Lower lobe of right lung (tissue), 2 donors: Measurements from ENCODE around the gene LRP1-AS. TPM values are rescaled to one million over a fixed set of nuclear protein-coding genes. Genes with fewer than 3 reads are reported as not detected.

ENCODE experiments used
- ATAC-seq, 2 donors: fragments of 200-7000 bp; cut with Tn5 transposase; one replicate each; pipeline ENCODE4 v1.9.1; 2020 to 2022; ENCODE audit warnings: mild to moderate bottlenecking in 2 of 2, moderate library complexity in 2 of 2
- DNase-seq: peaks from one replicate; pipeline ENCODE4 v3.0.0-alpha.2; 2020
- H3K27ac ChIP-seq: fragments of 200-600 bp; one replicate; pipeline ENCODE4 v1.8.0; 2022
- H3K27me3 ChIP-seq: fragments of 200-600 bp; one replicate; pipeline ENCODE4 v1.8.0; 2022; ENCODE audit warnings: low read depth
- H3K36me3 ChIP-seq: fragments of 200-600 bp; one replicate; pipeline ENCODE4 v1.8.0; 2022; ENCODE audit warnings: mild to moderate bottlenecking
- H3K4me1 ChIP-seq: fragments of 200-600 bp; one replicate; pipeline ENCODE4 v1.8.0; 2022
- H3K4me3 ChIP-seq: fragments of 200-600 bp; one replicate; pipeline ENCODE4 v1.8.0; 2022; ENCODE audit warnings: mild to moderate bottlenecking
- H3K9me3 ChIP-seq: fragments of 200-600 bp; one replicate; pipeline ENCODE4 v1.8.0; 2022
- intact Hi-C: fragments of 100-400 bp; cut with DNase I; formaldehyde crosslinking; loops from one replicate; pipeline ENCODE4 v1.11.0; 2022
- total RNA-seq: library from RNA; stranded (reverse); fragmentation: NEBNext Ultra II Directional; extraction: Animal tissue kit (Norgen Biotek cat#: 25700); gene quantifications from one replicate; pipeline ENCODE4 v1.2.1, GENCODE V29; 2021
- TF ChIP-seq, protein P1 (sequence below): fragments of 200-600 bp; IDR thresholded peaks from one replicate; pipeline ENCODE4 v1.8.0; 2022; ENCODE audit warnings: antibody characterized with exemption, mild to moderate bottlenecking
- donor health status: DM: no; HTN: yes; CAD: no; lungs with severe emphysema.

LRP1-AS gene
- total RNA-seq, 1 donor from 2014 or later: not detected

DNA sequence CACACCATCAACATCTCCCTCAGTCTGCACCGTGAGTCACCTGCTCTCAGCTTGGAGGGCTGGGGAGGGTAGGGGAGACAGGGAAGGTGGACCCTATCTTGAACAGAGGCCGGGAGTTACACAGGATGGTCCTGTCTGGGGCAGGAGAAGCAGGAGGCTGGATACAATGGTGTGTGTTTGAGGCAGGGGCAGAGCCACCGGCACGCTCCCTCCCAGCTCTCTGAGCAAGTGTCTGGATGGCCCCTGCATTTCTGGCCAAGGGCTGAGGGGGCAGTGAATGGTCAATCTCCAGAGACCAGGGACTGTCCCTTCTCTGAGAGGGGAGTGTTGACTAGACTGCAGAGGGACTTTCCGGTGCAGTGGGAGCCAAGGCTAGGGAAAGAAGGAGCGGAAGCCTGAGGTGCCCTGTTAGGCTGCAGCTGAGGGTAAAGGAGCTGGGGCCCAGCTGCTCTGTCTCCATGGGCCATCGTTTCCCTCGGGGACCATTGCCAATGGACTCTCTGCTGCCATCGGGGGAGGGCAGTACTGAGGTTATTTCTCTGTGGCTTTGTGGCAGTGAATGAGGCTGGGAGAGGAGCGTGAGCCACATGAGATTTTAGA is 1.9 kb downstream of the LRP1-AS start:
- Histone ChIP-seq H3K4me1 (peaks cover 64% of the 10 kb centered on the region), H3K4me3 (no peak overlapping the region), H3K27ac (no peak overlapping the region), H3K27me3 (no peaks in the 10 kb centered on the region), H3K36me3 (peaks cover 75% of the 10 kb centered on the region), H3K9me3 (no peaks in the 10 kb centered on the region)
- no peak for ATAC-seq
- no peak for DNase-seq
- intact Hi-C loops: no loop called here
- TF ChIP-seq, protein P1, sequence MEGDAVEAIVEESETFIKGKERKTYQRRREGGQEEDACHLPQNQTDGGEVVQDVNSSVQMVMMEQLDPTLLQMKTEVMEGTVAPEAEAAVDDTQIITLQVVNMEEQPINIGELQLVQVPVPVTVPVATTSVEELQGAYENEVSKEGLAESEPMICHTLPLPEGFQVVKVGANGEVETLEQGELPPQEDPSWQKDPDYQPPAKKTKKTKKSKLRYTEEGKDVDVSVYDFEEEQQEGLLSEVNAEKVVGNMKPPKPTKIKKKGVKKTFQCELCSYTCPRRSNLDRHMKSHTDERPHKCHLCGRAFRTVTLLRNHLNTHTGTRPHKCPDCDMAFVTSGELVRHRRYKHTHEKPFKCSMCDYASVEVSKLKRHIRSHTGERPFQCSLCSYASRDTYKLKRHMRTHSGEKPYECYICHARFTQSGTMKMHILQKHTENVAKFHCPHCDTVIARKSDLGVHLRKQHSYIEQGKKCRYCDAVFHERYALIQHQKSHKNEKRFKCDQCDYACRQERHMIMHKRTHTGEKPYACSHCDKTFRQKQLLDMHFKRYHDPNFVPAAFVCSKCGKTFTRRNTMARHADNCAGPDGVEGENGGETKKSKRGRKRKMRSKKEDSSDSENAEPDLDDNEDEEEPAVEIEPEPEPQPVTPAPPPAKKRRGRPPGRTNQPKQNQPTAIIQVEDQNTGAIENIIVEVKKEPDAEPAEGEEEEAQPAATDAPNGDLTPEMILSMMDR: no peak

DNA sequence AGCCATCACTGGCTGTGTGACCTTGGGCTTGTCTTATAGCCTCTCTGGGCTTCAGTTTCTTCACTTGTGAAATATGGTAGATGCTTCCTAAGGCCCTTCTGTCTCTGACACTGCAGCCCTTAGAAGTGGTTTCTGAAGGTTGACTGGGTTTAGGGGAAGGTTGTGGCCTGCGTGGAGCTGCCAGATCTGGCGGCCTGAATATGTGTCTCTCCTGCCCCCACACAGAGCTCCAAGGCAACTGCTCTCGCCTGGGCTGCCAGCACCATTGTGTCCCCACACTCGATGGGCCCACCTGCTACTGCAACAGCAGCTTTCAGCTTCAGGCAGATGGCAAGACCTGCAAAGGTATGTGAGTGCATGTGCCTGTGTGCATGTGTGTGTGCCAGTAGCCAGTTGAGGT is 4.0 kb downstream of the LRP1-AS start:
- DNase-seq (no peak), ATAC-seq (no peak)
- intact Hi-C loops: no loop called here
- peaks cover 60% of the 10 kb centered on the region for H3K4me1 ChIP-seq
- TF ChIP-seq, protein P1: no peak
- no peaks in the 10 kb centered on the region for H3K27me3 ChIP-seq
- H3K9me3 ChIP-seq: no peaks in the 10 kb centered on the region
- H3K27ac ChIP-seq: no peak overlapping the region
- H3K4me3 ChIP-seq: no peak overlapping the region
- H3K36me3 ChIP-seq: peaks cover 70% of the 10 kb centered on the region

DNA sequence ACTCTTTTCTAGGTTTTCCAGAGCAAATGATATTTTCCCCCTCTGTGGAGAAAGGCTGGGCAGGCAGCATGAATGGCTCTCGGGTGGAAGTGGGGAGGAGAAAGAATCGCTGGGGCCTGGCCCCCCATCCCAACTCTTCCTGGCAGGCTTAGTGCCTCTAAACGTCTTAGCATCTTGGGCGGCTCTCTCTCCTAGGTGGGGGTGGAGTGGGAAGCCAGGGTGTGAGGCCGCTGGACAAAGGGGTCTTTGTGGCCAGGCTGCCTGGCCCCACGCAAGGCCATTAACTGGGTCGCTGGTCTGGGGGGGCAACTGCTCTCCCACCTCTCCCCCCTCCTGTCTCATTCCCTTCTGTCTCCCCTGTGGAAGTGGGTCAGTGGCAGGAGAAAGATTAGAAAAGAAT is 4.7 kb downstream of the LRP1-AS start:
- ATAC-seq (no peak), DNase-seq (no peak)
- intact Hi-C loops: no loop called here
- H3K27ac ChIP-seq: no peak overlapping the region
- H3K4me1 ChIP-seq: peaks cover 60% of the 10 kb centered on the region
- H3K36me3 ChIP-seq: peaks cover 70% of the 10 kb centered on the region
- H3K9me3 ChIP-seq: no peaks in the 10 kb centered on the region
- H3K27me3 ChIP-seq: no peaks in the 10 kb centered on the region
- TF ChIP-seq, protein P1: no peak
- H3K4me3 ChIP-seq: no peak overlapping the region

DNA sequence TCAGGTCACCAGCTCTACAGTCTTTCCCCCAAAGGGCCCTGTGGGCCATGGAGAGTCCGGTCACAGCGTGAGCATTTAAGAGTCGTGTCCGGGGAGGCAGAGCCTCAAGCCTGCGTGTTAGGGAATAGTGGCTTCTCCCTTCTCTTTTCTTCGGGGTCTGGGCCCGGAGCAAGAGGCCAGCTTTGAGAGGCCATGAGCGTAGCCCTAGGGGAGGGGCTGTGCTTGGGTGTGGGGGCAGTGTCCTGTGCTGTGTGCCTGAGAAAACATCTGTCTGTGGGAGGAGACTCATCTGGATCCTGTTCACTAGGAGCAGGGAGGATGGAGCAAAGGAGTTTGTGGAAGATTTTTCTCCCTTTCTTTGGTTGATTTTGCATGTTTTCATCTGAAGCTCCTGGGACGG is 5.3 kb downstream of the LRP1-AS start:
- H3K4me3 ChIP-seq: no peak overlapping the region
- H3K9me3 ChIP-seq: no peaks in the 10 kb centered on the region
- H3K36me3 ChIP-seq: peaks cover 70% of the 10 kb centered on the region
- H3K27ac ChIP-seq: peak overlapping the region; percentile 24
- ATAC-seq: no peak
- TF ChIP-seq, protein P1: no peak
- H3K4me1 ChIP-seq: peaks cover 60% of the 10 kb centered on the region
- intact Hi-C loops: no loop called here
- no peak for DNase-seq
- no peaks in the 10 kb centered on the region for H3K27me3 ChIP-seq

DNA sequence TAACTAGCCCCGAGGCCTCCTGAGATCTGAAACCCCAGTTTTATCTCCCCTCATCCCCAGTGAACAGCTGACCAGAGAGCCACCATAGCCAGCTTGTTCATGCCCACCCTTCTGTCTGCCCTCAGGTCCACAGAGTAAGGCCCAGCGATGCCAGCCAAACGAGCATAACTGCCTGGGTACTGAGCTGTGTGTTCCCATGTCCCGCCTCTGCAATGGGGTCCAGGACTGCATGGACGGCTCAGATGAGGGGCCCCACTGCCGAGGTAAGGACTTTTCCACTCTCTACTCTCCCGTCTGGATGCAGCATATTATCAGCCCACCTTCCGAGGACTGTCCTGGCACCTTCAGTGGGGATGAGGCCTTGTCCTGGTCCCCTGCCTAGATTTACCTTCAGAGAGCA is 6.2 kb downstream of the LRP1-AS start:
- ATAC-seq (no peak), DNase-seq (no peak)
- peaks cover 63% of the 10 kb centered on the region for H3K36me3 ChIP-seq
- H3K27ac ChIP-seq: no peak overlapping the region
- no peak overlapping the region for H3K4me3 ChIP-seq
- H3K9me3 ChIP-seq: no peaks in the 10 kb centered on the region
- TF ChIP-seq, protein P1: no peak
- no peaks in the 10 kb centered on the region for H3K27me3 ChIP-seq
- H3K4me1 ChIP-seq: peaks cover 60% of the 10 kb centered on the region
- intact Hi-C loops: no loop called here
